Left ventricle myocardium inferior (tissue), 1 donor: ENCODE data around the gene ADGRE1. TPM values are rescaled to one million over a fixed set of nuclear protein-coding genes. Genes with fewer than 3 reads are reported as not detected.

Source experiments
- DNase-seq: peaks from one replicate; pipeline ENCODE4 v3.0.0-alpha.2; 2020
- H3K27ac ChIP-seq: fragments of 200-600 bp; replicated peaks from 2 replicates; pipeline ENCODE4 v1.8.0; 2021
- H3K27me3 ChIP-seq: fragments of 200-600 bp; 2 replicates; pipeline ENCODE4 v1.8.0; 2021; ENCODE audit warnings: low read depth
- H3K36me3 ChIP-seq: fragments of 200-600 bp; 2 replicates; pipeline ENCODE4 v1.8.0; 2021
- H3K4me1 ChIP-seq: fragments of 200-600 bp; 2 replicates; pipeline ENCODE4 v1.8.0; 2021
- H3K4me3 ChIP-seq: fragments of 200-600 bp; 2 replicates; pipeline ENCODE4 v1.8.0; 2021; ENCODE audit warnings: mild to moderate bottlenecking, moderate library complexity
- H3K9me3 ChIP-seq: fragments of 200-600 bp; replicated peaks from 2 replicates; pipeline ENCODE4 v1.8.0; 2021
- CTCF ChIP-seq: fragments of 200-600 bp; IDR thresholded peaks from 2 replicates; pipeline ENCODE4 v1.8.0; 2021; ENCODE audit warnings: antibody characterized with exemption, mild to moderate bottlenecking, borderline replicate concordance
- intact Hi-C: fragments of 100-400 bp; cut with micrococcal nuclease; formaldehyde crosslinking; loops from one replicate; pipeline ENCODE4 v1.11.0; 2022
- total RNA-seq: library from RNA; stranded (reverse); fragmentation: NEBNext Ultra II Directional; extraction: Animal tissue kit (Norgen Biotek cat#: 25700); gene quantifications from one replicate; pipeline ENCODE4 v1.2.1, GENCODE V29; 2021
- donor health status: DM: no; HTN: yes; CAD: no; lungs with severe emphysema.

The ADGRE1 gene
- total RNA-seq, 1 donor from 2014 or later = not detected

GRCh38 chr19:6891761-6892385 lies 4.5 kb downstream of the ADGRE1 start:
- intact Hi-C loops = no loop called here
- DNase-seq = no peak

GRCh38 chr19:6894313-6894712 lies 6.9 kb downstream of the ADGRE1 start:
- H3K4me3 ChIP-seq = no peak overlapping the region
- TF ChIP-seq CTCF = no peak
- peaks cover 33% of the 10 kb centered on the region for H3K27me3 ChIP-seq
- intact Hi-C loops = no loop called here
- peaks cover 49% of the 10 kb centered on the region for H3K9me3 ChIP-seq
- no peak for DNase-seq
- H3K36me3 ChIP-seq = no peaks in the 10 kb centered on the region
- H3K4me1 ChIP-seq = no peaks in the 10 kb centered on the region
- no peak overlapping the region for H3K27ac ChIP-seq

More at GRCh38 chr19:6891761-6892385, 4.5 kb downstream of the ADGRE1 start:
- Histone ChIP-seq H3K4me1 (no peaks in the 10 kb centered on the region), H3K27ac (no peak overlapping the region), H3K4me3 (no peak overlapping the region), H3K36me3 (no peaks in the 10 kb centered on the region), H3K27me3 (peaks cover 36% of the 10 kb centered on the region), H3K9me3 (peaks cover 43% of the 10 kb centered on the region)
- TF ChIP-seq CTCF = no peak

- no peak for TF ChIP-seq CTCF
- H3K9me3 ChIP-seq = peaks cover 67% of the 10 kb centered on the region
- H3K27me3 ChIP-seq = peaks cover 18% of the 10 kb centered on the region
These were observed 16.1 kb downstream of the ADGRE1 start for GRCh38 chr19:6903446-6903845.

GRCh38 chr19:6906559-6907060 lies 19.2 kb downstream of the ADGRE1 start:
- H3K9me3 ChIP-seq = peaks cover 41% of the 10 kb centered on the region
- no peak overlapping the region for H3K4me3 ChIP-seq
- H3K27me3 ChIP-seq = peaks cover 18% of the 10 kb centered on the region
- no peak for TF ChIP-seq CTCF
- no peak for DNase-seq
- intact Hi-C loops = no loop called here
- no peaks in the 10 kb centered on the region for H3K36me3 ChIP-seq
- H3K27ac ChIP-seq = no peak overlapping the region
- H3K4me1 ChIP-seq = no peaks in the 10 kb centered on the region

More at GRCh38 chr19:6903446-6903845, 16.1 kb downstream of the ADGRE1 start:
- intact Hi-C loops = no loop called here
- H3K4me3 ChIP-seq = no peak overlapping the region
- no peak overlapping the region for H3K27ac ChIP-seq
- no peak for DNase-seq
- no peaks in the 10 kb centered on the region for H3K36me3 ChIP-seq
- H3K4me1 ChIP-seq = no peaks in the 10 kb centered on the region

- TF ChIP-seq CTCF = no peak
- Histone ChIP-seq H3K27me3 (no peaks in the 10 kb centered on the region), H3K4me1 (no peaks in the 10 kb centered on the region), H3K4me3 (no peak overlapping the region), H3K27ac (no peak overlapping the region), H3K36me3 (no peaks in the 10 kb centered on the region), H3K9me3 (peaks cover 57% of the 10 kb centered on the region)
- DNase-seq = no peak
- intact Hi-C loops = no loop called here
These were observed 24.1 kb downstream of the ADGRE1 start for GRCh38 chr19:6911523-6911922.
